T-cell (primary cell): ENCODE data around the gene ZNF625. TPM values are rescaled to one million over a fixed set of nuclear protein-coding genes. Genes with fewer than 3 reads are reported as not detected.

Source experiments
- ATAC-seq, 4 experiments: fragments of 200-7000 bp in 3 of 4; fragments of 150-1000 bp in 1 of 4; cut with Tn5 transposase; replicated peaks in 1 of 4; 1 replicate in 3 of 4; 2 replicates in 1 of 4; pipeline ENCODE4 v1.10.0; 2021; ENCODE audit warnings: moderate library complexity in 3 of 4, mild to moderate bottlenecking in 2 of 4, moderate number of reproducible peaks in 1 of 4
- CTCF ChIA-PET, 2 donors: fragments of 300-600 bp; sonication (Branson Sonifier 250); formaldehyde crosslinking; loops; one replicate each; lab custom pipeline; 2022; ENCODE audit warnings: antibody characterized with exemption in 2 of 2; lab: Charles Lee
- POLR2A ChIA-PET, 2 donors: fragments of 300-600 bp; sonication (Branson Sonifier 250); formaldehyde crosslinking; loops; one replicate each; lab custom pipeline; 2022; ENCODE audit warnings: antibody characterized with exemption in 2 of 2; lab: Charles Lee
- DNase-seq, 35 experiments: peaks; one replicate each; pipeline versions ENCODE4 v3.0.0 to v3.0.0-alpha.2; 2013 to 2023
- H3K27ac ChIP-seq: one replicate; pipeline ENCODE4 v1.5.1; 2013; ENCODE audit warnings: low read length
- H3K27me3 ChIP-seq, 2 experiments: replicated peaks in 1 of 2; 1 replicate in 1 of 2; 2 replicates in 1 of 2; pipeline versions ENCODE4 v1.6.1 to v1.7.0; 2013; ENCODE audit warnings: low read length in 1 of 2, mixed read lengths in 1 of 2; ENCODE audit not compliant: control insufficient read depth in 2 of 2, insufficient read depth in 2 of 2; ENCODE audit errors: extremely low read depth in 1 of 2
- H3K36me3 ChIP-seq, 2 donors: 1 replicate in 1 of 2; 2 replicates in 1 of 2; pipeline versions ENCODE4 v1.6.1 to v1.7.0; 2013; ENCODE audit warnings: low read length in 1 of 2; ENCODE audit not compliant: control insufficient read depth in 2 of 2, insufficient read depth in 1 of 2; ENCODE audit errors: extremely low read depth in 1 of 2
- H3K4me1 ChIP-seq, 2 experiments: 1 replicate in 1 of 2; 2 replicates in 1 of 2; pipeline versions ENCODE4 v1.6.1 to v1.7.0; 2013; ENCODE audit warnings: low read length in 2 of 2, mixed read lengths in 1 of 2; ENCODE audit not compliant: insufficient read depth in 2 of 2, control insufficient read depth in 1 of 2; ENCODE audit errors: extremely low read depth in 1 of 2
- H3K4me3 ChIP-seq, 2 donors: 1 replicate in 1 of 2; 2 replicates in 1 of 2; pipeline versions ENCODE4 v1.5.1 to v1.7.0; 2013; ENCODE audit warnings: mild to moderate bottlenecking in 2 of 2, low read length in 1 of 2, moderate library complexity in 1 of 2; ENCODE audit not compliant: control insufficient read depth in 1 of 2; ENCODE audit errors: extremely low read depth in 1 of 2
- H3K9me3 ChIP-seq: 2 replicates; pipeline ENCODE4 v1.7.0; 2013
- H3K27ac Mint-ChIP-seq, 2 donors: one replicate each; pipeline ENCODE4 v1.8.0; 2020 to 2021; ENCODE audit warnings: mild to moderate bottlenecking in 2 of 2, mixed read lengths in 2 of 2
- H3K27me3 Mint-ChIP-seq, 2 donors: one replicate each; pipeline ENCODE4 v1.8.0; 2021 to 2022; ENCODE audit warnings: mixed read lengths in 2 of 2
- H3K36me3 Mint-ChIP-seq: one replicate; pipeline ENCODE4 v1.8.0; 2021; ENCODE audit warnings: mixed read lengths
- H3K4me1 Mint-ChIP-seq, 3 donors: one replicate each; pipeline ENCODE4 v1.8.0; 2020 to 2022; ENCODE audit warnings: mixed read lengths in 3 of 3, mild to moderate bottlenecking in 1 of 3
- H3K4me3 Mint-ChIP-seq, 3 donors: one replicate each; pipeline ENCODE4 v1.8.0; 2020 to 2022; ENCODE audit warnings: mild to moderate bottlenecking in 3 of 3, mixed read lengths in 3 of 3, moderate library complexity in 3 of 3
- H3K9me3 Mint-ChIP-seq, 3 donors: one replicate each; pipeline ENCODE4 v1.8.0; 2020 to 2022; ENCODE audit warnings: mixed read lengths in 3 of 3
- whole genome bisulfite sequencing: methylation state at CpG from one replicate; pipeline ENCODE4 v1.1.5; 2013; ENCODE audit warnings: missing lambda C conversion rate; ENCODE audit not compliant: insufficient coverage; 5-methylcytosine and 5-hydroxymethylcytosine counted together
- total RNA-seq, 35 experiments: library from RNA in 6 of 35; stranded (reverse) in 6 of 35; fragments of 120-200 nt in 1 of 35; gene quantifications; one replicate each; pipeline versions ENCODE4 v1.2.1 to v1.2.4 and lab custom pipeline; 2013 to 2026

The ZNF625 gene
- total RNA-seq, 5 donors from 2014 or later (not counting 1 experiment from before 2014, with no cell fraction given): 1.2 to 3.5 (median 2.0) TPM

- CTCF ChIA-PET: interaction anchor here (0.6 to 0.9 kb wide), 3 partner anchors 32 to 277 kb away, joined by 3 to 7 read pairs (median 5); partner anchors contain the start of gene ZNF136 (in 1 of the 2)
Observed at GRCh38 chr19:12194827-12195731, 38.5 kb upstream of the ZNF625 start.

GRCh38 chr19:12187625-12188024, 31.1 kb upstream of the ZNF625 start:
- DNase-seq: no peak
- peaks cover 0 to 2% (median 0%) of the 10 kb centered on the region in 3 donors for H3K4me1 Mint-ChIP-seq
- no peak overlapping the region for H3K27ac Mint-ChIP-seq
- Histone ChIP-seq H3K27ac (no peak overlapping the region), H3K27me3 (no peaks in the 10 kb centered on the region), H3K36me3 (peaks cover 27 to 52% of the 10 kb centered on the region in 2 donors), H3K4me3 (peak overlapping the region in 1 of 2 donors; percentile 23), H3K9me3 (peaks cover 37% of the 10 kb centered on the region), H3K4me1 (no peaks in the 10 kb centered on the region)
- H3K36me3 Mint-ChIP-seq: peaks cover 86% of the 10 kb centered on the region
- H3K4me3 Mint-ChIP-seq: peak overlapping the region in 1 of 3 donors; percentile 9
- ChIA-PET CTCF (no interaction called here), POLR2A (no interaction called here)
- ATAC-seq: no peak
- WGBS: no CpG with 5 or more reads among the region's 6 CpGs
- H3K27me3 Mint-ChIP-seq: no peaks in the 10 kb centered on the region
- peaks cover 8 to 59% (median 54%) of the 10 kb centered on the region in 3 donors for H3K9me3 Mint-ChIP-seq

More at GRCh38 chr19:12194827-12195731, 38.5 kb upstream of the ZNF625 start:
- POLR2A ChIA-PET: interaction anchor here in 1 of 2 donors (0.6 kb wide), 1 partner anchor 598 kb away, joined by 4 read pairs; no protein-coding TSS in a partner anchor
- Mint-ChIP-seq H3K9me3 (peaks cover 9 to 40% (median 31%) of the 10 kb centered on the region in 3 donors), H3K4me1 (peaks cover 15 to 34% (median 29%) of the 10 kb centered on the region in 3 donors), H3K36me3 (peaks cover 39% of the 10 kb centered on the region), H3K4me3 (peak overlapping the region; percentile 78 to 88 (median 84)), H3K27me3 (no peaks in the 10 kb centered on the region), H3K27ac (peak overlapping the region; percentile 15 to 64)
- Histone ChIP-seq H3K36me3 (peaks cover 3 to 9% of the 10 kb centered on the region in 2 donors), H3K9me3 (peaks cover 6% of the 10 kb centered on the region), H3K4me1 (peaks cover 6 to 11% of the 10 kb centered on the region in 2 experiments), H3K27ac (peak overlapping the region; percentile 61), H3K27me3 (peaks cover 0 to 10% of the 10 kb centered on the region in 2 experiments), H3K4me3 (peak overlapping the region; percentile 55 to 59)
- WGBS: 9% methylated on average over 45 of the region's 62 CpGs
- peak; percentile 43 to 83 (median 61) for DNase-seq
- peak; percentile 93 to 95 (median 94) for ATAC-seq

GRCh38 chr19:12180377-12180776, 23.8 kb upstream of the ZNF625 start:
- H3K4me3 Mint-ChIP-seq: no peak overlapping the region
- Histone ChIP-seq H3K27me3 (no peaks in the 10 kb centered on the region), H3K36me3 (peaks cover 0 to 41% of the 10 kb centered on the region in 2 donors), H3K4me3 (no peak overlapping the region), H3K4me1 (no peaks in the 10 kb centered on the region), H3K9me3 (peaks cover 8% of the 10 kb centered on the region), H3K27ac (no peak overlapping the region)
- no peaks in the 10 kb centered on the region for H3K27me3 Mint-ChIP-seq
- DNase-seq (no peak), ATAC-seq (no peak)
- peak overlapping the region in 1 of 2 donors; percentile 16 for H3K27ac Mint-ChIP-seq
- CTCF ChIA-PET: no interaction called here
- peaks cover 25 to 31% (median 28%) of the 10 kb centered on the region in 3 donors for H3K4me1 Mint-ChIP-seq
- WGBS: 100% methylated on average over 1 of the region's 3 CpGs
- H3K36me3 Mint-ChIP-seq: peaks cover 78% of the 10 kb centered on the region
- POLR2A ChIA-PET: no interaction called here
- peaks cover 8 to 29% (median 18%) of the 10 kb centered on the region in 3 donors for H3K9me3 Mint-ChIP-seq

GRCh38 chr19:12166626-12167025, 10.1 kb upstream of the ZNF625 start:
- no peak overlapping the region for H3K27ac ChIP-seq
- WGBS: 60% methylated on average over 1 of the region's 1 CpG
- peak overlapping the region; percentile 41 to 46 for H3K27ac Mint-ChIP-seq
- ATAC-seq (no peak), DNase-seq (no peak)
- H3K36me3 Mint-ChIP-seq: peaks cover 18% of the 10 kb centered on the region
- H3K4me3 Mint-ChIP-seq: peak overlapping the region in 1 of 3 donors; percentile 15
- H3K27me3 Mint-ChIP-seq: no peaks in the 10 kb centered on the region
- no peaks in the 10 kb centered on the region for H3K9me3 Mint-ChIP-seq
- no peaks in the 10 kb centered on the region for H3K9me3 ChIP-seq
- no peak overlapping the region for H3K4me3 ChIP-seq
- H3K4me1 Mint-ChIP-seq: peaks cover 61 to 66% (median 64%) of the 10 kb centered on the region in 3 donors
- H3K4me1 ChIP-seq: peaks cover 5 to 23% of the 10 kb centered on the region in 2 experiments
- POLR2A ChIA-PET: no interaction called here
- CTCF ChIA-PET: no interaction called here
- peaks cover 0 to 19% of the 10 kb centered on the region in 2 donors for H3K36me3 ChIP-seq
- no peaks in the 10 kb centered on the region for H3K27me3 ChIP-seq

DNA sequence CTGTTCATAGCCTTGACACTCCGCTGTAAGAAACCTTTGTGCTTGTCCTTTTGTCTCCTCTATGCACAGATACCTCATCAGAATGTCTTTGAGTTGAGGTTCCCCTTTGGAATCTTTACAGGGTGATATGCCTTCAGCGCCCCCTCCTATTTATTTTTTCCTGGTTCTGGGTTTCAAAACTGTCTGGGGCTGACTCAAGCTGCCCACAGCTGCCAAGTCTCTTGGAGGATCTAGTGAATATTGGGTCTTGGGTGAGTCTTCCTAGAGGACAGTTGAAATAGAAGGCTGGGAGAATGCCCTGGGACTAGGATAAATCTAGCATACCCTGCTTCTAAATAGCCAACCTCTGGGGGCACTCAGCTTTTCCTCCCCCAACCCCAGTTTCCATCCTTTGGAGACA, 7.3 kb upstream of the ZNF625 start:
- WGBS: 60% methylated on average over 1 of the region's 2 CpGs
- H3K4me3 Mint-ChIP-seq: peak overlapping the region; percentile 93 to 97 (median 95)
- Histone ChIP-seq H3K27ac (peak overlapping the region; percentile 98), H3K9me3 (no peaks in the 10 kb centered on the region), H3K36me3 (peaks cover 0 to 6% of the 10 kb centered on the region in 2 donors), H3K4me1 (peaks cover 5 to 30% of the 10 kb centered on the region in 2 experiments), H3K27me3 (no peaks in the 10 kb centered on the region), H3K4me3 (peak overlapping the region; percentile 83 to 100)
- CTCF ChIA-PET: interaction anchor here in 1 of 2 donors (1.2 kb wide), 2 partner anchors 31 to 240 kb away, joined by 7 to 8 read pairs; no protein-coding TSS in a partner anchor
- ATAC-seq (no peak), DNase-seq (no peak)
- H3K36me3 Mint-ChIP-seq: peaks cover 2% of the 10 kb centered on the region
- POLR2A ChIA-PET: no interaction called here
- H3K9me3 Mint-ChIP-seq: no peaks in the 10 kb centered on the region
- H3K27ac Mint-ChIP-seq: peak overlapping the region; percentile 90 to 94
- peaks cover 50 to 60% (median 54%) of the 10 kb centered on the region in 3 donors for H3K4me1 Mint-ChIP-seq
- H3K27me3 Mint-ChIP-seq: no peaks in the 10 kb centered on the region
